Effector CD4-positive, alpha-beta T cell (primary cell): ENCODE measurements around the gene TCEAL1.
"Not testable (repeated sequence)": the region's sequence is repeated elsewhere in the genome, so short reads cannot be mapped to it uniquely, and the experiment has no call there.

Experiments used
- DNase-seq: peaks from one replicate; pipeline ENCODE4 v3.0.0-alpha.2; 2020

The TCEAL1 gene

GRCh38 chrX:103635436-103635835, 6.7 kb downstream of the TCEAL1 start:
- DNase-seq = no peak

GRCh38 chrX:103637604-103638338, 9.0 kb downstream of the TCEAL1 start:
- no peak for DNase-seq

- DNase-seq = not testable (repeated sequence)
Observed at GRCh38 chrX:103638479-103639346, 9.9 kb downstream of the TCEAL1 start.

- DNase-seq = no peak
Observed at GRCh38 chrX:103640401-103641155, 11.8 kb downstream of the TCEAL1 start.

GRCh38 chrX:103644125-103644524, 15.3 kb downstream of the TCEAL1 start:
- DNase-seq = no peak

GRCh38 chrX:103647630-103648029, 18.9 kb downstream of the TCEAL1 start:
- DNase-seq = no peak

GRCh38 chrX:103651151-103651773, 22.5 kb downstream of the TCEAL1 start:
- DNase-seq = no peak

GRCh38 chrX:103655230-103656000, 26.6 kb downstream of the TCEAL1 start:
- not testable (repeated sequence) for DNase-seq

- no peak for DNase-seq
Observed at GRCh38 chrX:103656617-103657016, 27.8 kb downstream of the TCEAL1 start.

- DNase-seq = not testable (repeated sequence)
Observed at GRCh38 chrX:103657066-103657465, 28.3 kb downstream of the TCEAL1 start.

- no peak for DNase-seq
Observed at GRCh38 chrX:103658681-103659433, 30.1 kb downstream of the TCEAL1 start.

- DNase-seq = not testable (repeated sequence)
Observed at GRCh38 chrX:103659460-103659859, 30.7 kb downstream of the TCEAL1 start.

GRCh38 chrX:103663981-103664762, 35.4 kb downstream of the TCEAL1 start:
- no peak for DNase-seq

- no peak for DNase-seq
Observed at GRCh38 chrX:103666202-103667107, 37.7 kb downstream of the TCEAL1 start.

GRCh38 chrX:103669745-103670144, 41.0 kb downstream of the TCEAL1 start:
- no peak for DNase-seq

GRCh38 chrX:103674531-103675454, 46.0 kb downstream of the TCEAL1 start:
- no peak for DNase-seq

GRCh38 chrX:103678199-103678993, 49.6 kb downstream of the TCEAL1 start:
- DNase-seq = no peak
